GM13977 (cell line): ENCODE data around the gene FAM131A.

ENCODE experiments used
- DNase-seq: peaks from one replicate; pipeline ENCODE4 v3.0.0; 2012; ENCODE audit warnings: low spot score
- CTCF ChIP-seq: IDR thresholded peaks from 2 replicates; pipeline ENCODE4 v1.5.1; 2012; ENCODE audit warnings: mild to moderate bottlenecking, control low read depth; ENCODE audit not compliant: insufficient read depth; ENCODE audit errors: extremely low read depth, missing control alignments
- in situ Hi-C: fragments of 300-500 bp; cut with MboI; formaldehyde crosslinking; loops from one replicate; pipeline ENCODE4 v1.12.0; 2022; ENCODE audit warnings: low sequenced_read_pairs, low pct_unique_long_range_greater_than_20kb, mixed read lengths, inconsistent platforms; ENCODE audit not compliant: unreplicated experiment

Gene FAM131A

GRCh38 chr3:184295771-184296170, 41.6 kb upstream of the FAM131A start:
- in situ Hi-C loops: no loop called here
- peak; percentile 1 for DNase-seq
- no peak for TF ChIP-seq CTCF

- no peak for TF ChIP-seq CTCF
- in situ Hi-C loops: no loop called here
- DNase-seq: no peak
Measured at GRCh38 chr3:184296616-184297015, 40.8 kb upstream of the FAM131A start.

GRCh38 chr3:184298759-184299487, 38.5 kb upstream of the FAM131A start, which contains the start of gene PSMD2:
PSMD2 (plus strand) TSS chr3:184299241; CDS start chr3:184299267, 26 bp downstream.
- in situ Hi-C loops: no loop called here
- no peak for TF ChIP-seq CTCF
- DNase-seq: peak; percentile 99

GRCh38 chr3:184299488-184300377, 37.7 kb upstream of the FAM131A start:
- peak; percentile 12 for DNase-seq
- in situ Hi-C loops: no loop called here
- TF ChIP-seq CTCF: no peak

- TF ChIP-seq CTCF: no peak
- no peak for DNase-seq
- in situ Hi-C loops: no loop called here
Measured at GRCh38 chr3:184300378-184300720, 37.1 kb upstream of the FAM131A start.

- DNase-seq: no peak
- TF ChIP-seq CTCF: peak; percentile 15
- in situ Hi-C loops: no loop called here
Measured at GRCh38 chr3:184305577-184305976, 31.8 kb upstream of the FAM131A start.
